Natural killer cell (primary cell): ENCODE data around the gene ETV6. TPM values are rescaled to one million over a fixed set of nuclear protein-coding genes. Genes with fewer than 3 reads are reported as not detected.

Experiments used
- ATAC-seq, 3 donors: fragments of 150-1000 bp in 2 of 3; fragments of 200-7000 bp in 1 of 3; cut with Tn5 transposase; 1 replicate in 1 of 3; 2 replicates in 2 of 3; pipeline ENCODE4 v1.10.0; 2021; ENCODE audit warnings: mild to moderate bottlenecking in 2 of 3, moderate library complexity in 2 of 3
- DNase-seq, 2 donors: peaks; one replicate each; pipeline versions ENCODE4 v3.0.0 to v3.0.0-alpha.2; 2013 to 2021; ENCODE audit warnings: mixed read lengths in 1 of 2
- H3K27ac ChIP-seq: one replicate; pipeline ENCODE4 v1.5.1; 2013; ENCODE audit warnings: mild to moderate bottlenecking, low read length
- H3K27me3 ChIP-seq: one replicate; pipeline ENCODE4 v1.6.1; 2013; ENCODE audit warnings: low read length; ENCODE audit not compliant: control insufficient read depth, insufficient read depth
- H3K36me3 ChIP-seq: one replicate; pipeline ENCODE4 v1.6.1; 2013; ENCODE audit warnings: low read length; ENCODE audit not compliant: control insufficient read depth, insufficient read depth
- H3K4me1 ChIP-seq: one replicate; pipeline ENCODE4 v1.6.1; 2013; ENCODE audit warnings: low read length; ENCODE audit not compliant: control insufficient read depth, insufficient read depth
- H3K4me3 ChIP-seq: one replicate; pipeline ENCODE4 v1.5.1; 2013; ENCODE audit warnings: low read length
- H3K9me3 ChIP-seq: one replicate; pipeline ENCODE4 v1.6.1; 2013; ENCODE audit warnings: low read length; ENCODE audit not compliant: control insufficient read depth, insufficient read depth
- H3K27ac Mint-ChIP-seq, 2 donors: one replicate each; pipeline ENCODE4 v1.8.0; 2022; ENCODE audit warnings: mild to moderate bottlenecking in 2 of 2, mixed read lengths in 2 of 2, moderate library complexity in 1 of 2
- H3K27me3 Mint-ChIP-seq, 2 donors: one replicate each; pipeline ENCODE4 v1.8.0; 2022; ENCODE audit warnings: low read depth in 2 of 2, mixed read lengths in 2 of 2
- H3K36me3 Mint-ChIP-seq: one replicate; pipeline ENCODE4 v1.8.0; 2022; ENCODE audit warnings: mixed read lengths
- H3K4me1 Mint-ChIP-seq, 2 donors: one replicate each; pipeline ENCODE4 v1.8.0; 2022; ENCODE audit warnings: mixed read lengths in 2 of 2
- H3K4me3 Mint-ChIP-seq: one replicate; pipeline ENCODE4 v1.8.0; 2022; ENCODE audit warnings: mild to moderate bottlenecking, moderate library complexity, mixed read lengths
- H3K9me3 Mint-ChIP-seq, 2 donors: one replicate each; pipeline ENCODE4 v1.8.0; 2022; ENCODE audit warnings: mixed read lengths in 2 of 2
- WGBS: methylation state at CpG from one replicate; pipeline ENCODE4 v1.1.7; 2013; ENCODE audit warnings: missing lambda C conversion rate; ENCODE audit not compliant: insufficient coverage; 5-methylcytosine and 5-hydroxymethylcytosine counted together
- intact Hi-C: fragments of 100-400 bp; cut with micrococcal nuclease; formaldehyde crosslinking; loops from one replicate; pipeline ENCODE4 v1.14.2; 2022
- total RNA-seq, 4 donors: library from RNA; stranded (reverse); fragments of 120-200 nt in 1 of 4; gene quantifications; one replicate each; pipeline versions ENCODE4 v1.2.3 to v1.2.4, GENCODE V29; 2013 to 2022
- TF ChIP-seq, protein P1 (sequence below): fragments of 200-600 bp; IDR thresholded peaks from one replicate; pipeline ENCODE4 v1.8.0; 2022; ENCODE audit warnings: antibody characterized with exemption

Gene ETV6
- total RNA-seq, 3 donors from 2014 or later (not counting 1 experiment from before 2014, with no cell fraction given): 38.9 to 49.5 (median 40.6) TPM

GRCh38 chr12:11653215-11653753, 3.8 kb downstream of the ETV6 start:
- Histone ChIP-seq H3K4me1 (peaks cover 33% of the 10 kb centered on the region), H3K4me3 (peak overlapping the region; percentile 25), H3K27me3 (no peaks in the 10 kb centered on the region), H3K9me3 (no peaks in the 10 kb centered on the region), H3K27ac (peak overlapping the region; percentile 83), H3K36me3 (no peaks in the 10 kb centered on the region)
- Mint-ChIP-seq H3K4me1 (peaks cover 53 to 58% of the 10 kb centered on the region in 2 donors), H3K9me3 (no peaks in the 10 kb centered on the region), H3K36me3 (no peaks in the 10 kb centered on the region), H3K27ac (peak overlapping the region; percentile 88 to 95), H3K4me3 (peak overlapping the region; percentile 91), H3K27me3 (no peaks in the 10 kb centered on the region)
- intact Hi-C loops: loop anchor here (2.0 to 10.0 kb wide), 2 partner anchors 328 to 1062 kb away; partner anchors contain the start of gene CDKN1B
- WGBS: 9% methylated on average over 5 of the region's 7 CpGs
- peak in 2 of 3 donors; percentile 20 to 22 for ATAC-seq
- peak; percentile 23 to 51 for DNase-seq
- TF ChIP-seq, protein P1, sequence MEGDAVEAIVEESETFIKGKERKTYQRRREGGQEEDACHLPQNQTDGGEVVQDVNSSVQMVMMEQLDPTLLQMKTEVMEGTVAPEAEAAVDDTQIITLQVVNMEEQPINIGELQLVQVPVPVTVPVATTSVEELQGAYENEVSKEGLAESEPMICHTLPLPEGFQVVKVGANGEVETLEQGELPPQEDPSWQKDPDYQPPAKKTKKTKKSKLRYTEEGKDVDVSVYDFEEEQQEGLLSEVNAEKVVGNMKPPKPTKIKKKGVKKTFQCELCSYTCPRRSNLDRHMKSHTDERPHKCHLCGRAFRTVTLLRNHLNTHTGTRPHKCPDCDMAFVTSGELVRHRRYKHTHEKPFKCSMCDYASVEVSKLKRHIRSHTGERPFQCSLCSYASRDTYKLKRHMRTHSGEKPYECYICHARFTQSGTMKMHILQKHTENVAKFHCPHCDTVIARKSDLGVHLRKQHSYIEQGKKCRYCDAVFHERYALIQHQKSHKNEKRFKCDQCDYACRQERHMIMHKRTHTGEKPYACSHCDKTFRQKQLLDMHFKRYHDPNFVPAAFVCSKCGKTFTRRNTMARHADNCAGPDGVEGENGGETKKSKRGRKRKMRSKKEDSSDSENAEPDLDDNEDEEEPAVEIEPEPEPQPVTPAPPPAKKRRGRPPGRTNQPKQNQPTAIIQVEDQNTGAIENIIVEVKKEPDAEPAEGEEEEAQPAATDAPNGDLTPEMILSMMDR: no peak

- H3K27ac Mint-ChIP-seq: peak overlapping the region; percentile 88 to 95
- no peaks in the 10 kb centered on the region for H3K36me3 Mint-ChIP-seq
- H3K9me3 Mint-ChIP-seq: no peaks in the 10 kb centered on the region
- no peak overlapping the region for H3K4me3 ChIP-seq
- H3K4me3 Mint-ChIP-seq: no peak overlapping the region
- 44% methylated on average over 3 of the region's 4 CpGs for WGBS
- no peak for DNase-seq
- H3K4me1 Mint-ChIP-seq: peaks cover 63 to 69% of the 10 kb centered on the region in 2 donors
- H3K27me3 Mint-ChIP-seq: no peaks in the 10 kb centered on the region
- no peaks in the 10 kb centered on the region for H3K36me3 ChIP-seq
- no peaks in the 10 kb centered on the region for H3K9me3 ChIP-seq
- TF ChIP-seq, protein P1: no peak
- no peak for ATAC-seq
- no peaks in the 10 kb centered on the region for H3K27me3 ChIP-seq
- intact Hi-C loops: loop anchor here (10.0 kb wide), 1 partner anchor 1060 kb away; the partner anchor contains the start of gene CDKN1B
- peak overlapping the region; percentile 83 for H3K27ac ChIP-seq
- peaks cover 30% of the 10 kb centered on the region for H3K4me1 ChIP-seq
Measured at GRCh38 chr12:11654338-11654737, 4.9 kb downstream of the ETV6 start.

DNA sequence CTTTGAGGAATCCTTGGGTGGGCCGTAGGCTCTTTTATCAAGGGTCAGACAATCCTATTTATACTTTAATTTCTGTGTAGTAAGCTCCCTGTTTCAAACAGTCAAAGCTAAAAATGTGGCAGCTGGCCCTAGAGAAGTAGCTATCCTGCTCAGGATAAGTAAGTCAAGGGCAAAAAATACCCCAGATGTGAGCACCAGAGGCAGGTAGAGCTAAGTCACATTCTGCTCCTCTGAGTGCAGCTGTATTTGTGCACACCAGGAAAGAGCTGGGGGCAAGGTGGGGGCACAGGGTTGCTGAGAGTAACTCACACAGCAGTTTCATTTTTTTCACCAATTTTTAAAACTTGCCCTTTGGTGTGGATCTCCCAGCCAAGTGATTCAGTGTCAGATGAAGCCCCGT, 5.3 kb downstream of the ETV6 start:
- intact Hi-C loops: loop anchor here (10.0 kb wide), 1 partner anchor 1060 kb away; the partner anchor contains the start of gene CDKN1B
- no peak overlapping the region for H3K27ac ChIP-seq
- H3K4me3 ChIP-seq: no peak overlapping the region
- no peaks in the 10 kb centered on the region for H3K27me3 ChIP-seq
- TF ChIP-seq, protein P1: no peak
- no peak for DNase-seq
- H3K4me1 Mint-ChIP-seq: peaks cover 68 to 73% of the 10 kb centered on the region in 2 donors
- no peaks in the 10 kb centered on the region for H3K27me3 Mint-ChIP-seq
- H3K4me3 Mint-ChIP-seq: no peak overlapping the region
- no peaks in the 10 kb centered on the region for H3K9me3 ChIP-seq
- H3K36me3 Mint-ChIP-seq: no peaks in the 10 kb centered on the region
- peaks cover 34% of the 10 kb centered on the region for H3K4me1 ChIP-seq
- WGBS: 71% methylated on average over 2 of the region's 2 CpGs
- H3K36me3 ChIP-seq: no peaks in the 10 kb centered on the region
- H3K9me3 Mint-ChIP-seq: no peaks in the 10 kb centered on the region
- peak overlapping the region in 1 of 2 donors; percentile 95 for H3K27ac Mint-ChIP-seq
- ATAC-seq: no peak
